Fibroblast of lung (primary cell): Measurements from ENCODE around the gene PLD1.

Experiments used
- EZH2 ChIP-seq: IDR thresholded peaks from 2 replicates; pipeline ENCODE4 v1.5.1; 2012; ENCODE audit warnings: low read length, control low read depth, mild to moderate bottlenecking; ENCODE audit errors: missing control alignments
- TF ChIP-seq, protein P1 (sequence below), 2 donors: IDR thresholded peaks in 1 of 2; conservative IDR thresholded peaks in 1 of 2; 1 replicate in 1 of 2; 2 replicates in 1 of 2; pipeline ENCODE4 v1.5.1; 2011 to 2012; ENCODE audit warnings: low read length in 2 of 2, control low read depth in 1 of 2, inconsistent platforms in 1 of 2, low read depth in 1 of 2, mild to moderate bottlenecking in 1 of 2

GRCh38 chr3:171768281-171768900 is 41.9 kb downstream of the PLD1 start:
- TF ChIP-seq, protein P1, sequence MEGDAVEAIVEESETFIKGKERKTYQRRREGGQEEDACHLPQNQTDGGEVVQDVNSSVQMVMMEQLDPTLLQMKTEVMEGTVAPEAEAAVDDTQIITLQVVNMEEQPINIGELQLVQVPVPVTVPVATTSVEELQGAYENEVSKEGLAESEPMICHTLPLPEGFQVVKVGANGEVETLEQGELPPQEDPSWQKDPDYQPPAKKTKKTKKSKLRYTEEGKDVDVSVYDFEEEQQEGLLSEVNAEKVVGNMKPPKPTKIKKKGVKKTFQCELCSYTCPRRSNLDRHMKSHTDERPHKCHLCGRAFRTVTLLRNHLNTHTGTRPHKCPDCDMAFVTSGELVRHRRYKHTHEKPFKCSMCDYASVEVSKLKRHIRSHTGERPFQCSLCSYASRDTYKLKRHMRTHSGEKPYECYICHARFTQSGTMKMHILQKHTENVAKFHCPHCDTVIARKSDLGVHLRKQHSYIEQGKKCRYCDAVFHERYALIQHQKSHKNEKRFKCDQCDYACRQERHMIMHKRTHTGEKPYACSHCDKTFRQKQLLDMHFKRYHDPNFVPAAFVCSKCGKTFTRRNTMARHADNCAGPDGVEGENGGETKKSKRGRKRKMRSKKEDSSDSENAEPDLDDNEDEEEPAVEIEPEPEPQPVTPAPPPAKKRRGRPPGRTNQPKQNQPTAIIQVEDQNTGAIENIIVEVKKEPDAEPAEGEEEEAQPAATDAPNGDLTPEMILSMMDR (conservative IDR thresholded peaks at IDR 0.05 in 1 of 2, IDR thresholded peaks at IDR 0.05 in 1 of 2; ENCODE audit: low read depth in 1 of 2, low read length in 2 of 2): no peak
- TF ChIP-seq EZH2: no peak
